ENCODE data around the gene ADGRF4. TPM values are rescaled to one million over a fixed set of nuclear protein-coding genes. Genes with fewer than 3 reads are reported as not detected.

Gene ADGRF4
- total RNA-seq, 1 experiment from 2014 or later = not detected

- no peaks in the 10 kb centered on the region for H3K4me1 ChIP-seq (ENCODE audit: insufficient read depth, low read length)
- H3K9me3 ChIP-seq (ENCODE audit: control insufficient read depth, low read depth, low read length) = no peaks in the 10 kb centered on the region
- no peak overlapping the region for H2BK120ac ChIP-seq (ENCODE audit: low read depth, low read length, poor library complexity, severe bottlenecking)
- Mint-ChIP-seq H3K27ac (no peak overlapping the region), H3K9me3 (no peaks in the 10 kb centered on the region; a peak in 1 of 5 replicates), H3K4me1 (no peaks in the 10 kb centered on the region; a peak in 1 of 4 replicates), H3K36me3 (ENCODE audit: insufficient read depth in 1 of 3, low read depth in 3 of 3) (no peaks in the 10 kb centered on the region; a peak in 1 of 7 replicates), H3K4me3 (no peak overlapping the region), H3K27me3 (ENCODE audit: low read depth) (no peaks in the 10 kb centered on the region; the same call in none of the 2 replicates)
- no peak overlapping the region for H2BK15ac ChIP-seq (ENCODE audit: low read depth, low read length)
- no peak overlapping the region for H3K23ac ChIP-seq (ENCODE audit: insufficient read length, low read depth, low read length)
- no peak overlapping the region for H4K5ac ChIP-seq (ENCODE audit: insufficient read length, low read depth, low read length)
- no peak for DNase-seq
- H2BK12ac ChIP-seq (ENCODE audit: insufficient read length, low read depth, low read length) = no peak overlapping the region
- H3K18ac ChIP-seq (ENCODE audit: insufficient read length, low read depth, low read length) = no peak overlapping the region
- H2AK5ac ChIP-seq (ENCODE audit: insufficient read length, low read length) = no peak overlapping the region
- no peak for TF ChIP-seq CTCF (conservative IDR thresholded peaks at IDR 0.05)
- no peak overlapping the region for H3K56ac ChIP-seq (ENCODE audit: insufficient read length, low read depth, low read length)
- H2BK20ac ChIP-seq (ENCODE audit: low read depth, low read length, poor library complexity, severe bottlenecking) = no peak overlapping the region
- H3K4me2 ChIP-seq (ENCODE audit: insufficient read depth, insufficient read length, low read length) = no peak overlapping the region
- H2BK5ac ChIP-seq (ENCODE audit: insufficient read length, low read length) = no peak overlapping the region
- H3K23me2 ChIP-seq (ENCODE audit: insufficient read length, low read depth, low read length, poor library complexity, severe bottlenecking) = no peaks in the 10 kb centered on the region
- no peaks in the 10 kb centered on the region for H3K79me1 ChIP-seq (ENCODE audit: insufficient read depth, low read depth, low read length, poor library complexity, severe bottlenecking)
- H3T11ph ChIP-seq (ENCODE audit: low read length) = no peak overlapping the region
- H3K14ac ChIP-seq (ENCODE audit: insufficient read depth, low read length) = no peak overlapping the region
- H4K8ac ChIP-seq (replicated peaks; ENCODE audit: insufficient read length, low read depth, low read length) = no peak overlapping the region
- no peak overlapping the region for H3K27ac ChIP-seq (ENCODE audit: insufficient read length, low read depth, low read length)
- H3K79me2 ChIP-seq (ENCODE audit: insufficient read depth, low read length) = no peaks in the 10 kb centered on the region
- no peak overlapping the region for H3K9ac ChIP-seq (ENCODE audit: extremely low read depth, insufficient read length, low read length)
- no peaks in the 10 kb centered on the region for H3K27me3 ChIP-seq (ENCODE audit: insufficient read depth, low read length)
- H3K4ac ChIP-seq (ENCODE audit: low read depth, low read length) = no peak overlapping the region
- no peak overlapping the region for H2AFZ ChIP-seq (ENCODE audit: low read length)
- no CpG with 5 or more reads among the region's 4 CpGs for WGBS (ENCODE audit: extremely low coverage, insufficient read length, low lambda C conversion rate)
- no peaks in the 10 kb centered on the region for H4K20me1 ChIP-seq (ENCODE audit: control insufficient read depth, insufficient read depth, insufficient read length)
- no peak overlapping the region for H4K91ac ChIP-seq (ENCODE audit: insufficient read length, low read depth, low read length)
These were observed 22.8 kb downstream of the ADGRF4 start for GRCh38 chr6:47721189-47721588.

Measured in H9 (cell line).